ENCODE measurements around the gene CYP19A1. TPM values are rescaled to one million over a fixed set of nuclear protein-coding genes. Genes with fewer than 3 reads are reported as not detected.

Gene CYP19A1
- total RNA-seq, 1 donor from 2014 or later: 0.49 TPM

GRCh38 chr15:51181221-51181620, 157.2 kb downstream of the CYP19A1 start:
- no peak for DNase-seq

GRCh38 chr15:51180534-51180933, 157.9 kb downstream of the CYP19A1 start:
- DNase-seq: no peak

- no peak for DNase-seq
These were observed 158.4 kb downstream of the CYP19A1 start for GRCh38 chr15:51180011-51180410.

- peak; percentile 84 for DNase-seq
These were observed 166.2 kb downstream of the CYP19A1 start for GRCh38 chr15:51172193-51172592.

- no peak for DNase-seq
These were observed 166.8 kb downstream of the CYP19A1 start for GRCh38 chr15:51171634-51171932.

- no peak for DNase-seq
These were observed 167.3 kb downstream of the CYP19A1 start for GRCh38 chr15:51170882-51171633.

- no peak for DNase-seq
These were observed 169.7 kb downstream of the CYP19A1 start for GRCh38 chr15:51168700-51169099.

GRCh38 chr15:51163843-51164242, 174.6 kb downstream of the CYP19A1 start:
- no peak for DNase-seq

- DNase-seq: peak; percentile 62
These were observed 175.3 kb downstream of the CYP19A1 start for GRCh38 chr15:51162865-51163762.

- DNase-seq: no peak
These were observed 176.7 kb downstream of the CYP19A1 start for GRCh38 chr15:51161491-51162220.

GRCh38 chr15:51160484-51160883, 177.9 kb downstream of the CYP19A1 start:
- DNase-seq: no peak

Small RNAs within 50 kb of the gene (small RNA-seq; reads per million reads assigned to genes)
- gene AC020891.4 (ENCODE audit: low replicate concordance): not detected
- not detected for gene MIR4713 (ENCODE audit: low replicate concordance)
- not detected for gene MIR7973-1 (ENCODE audit: low replicate concordance)

Other genes with a start within 250 kb of the CYP19A1 start
- gene TNFAIP8L3, start 243.7 kb downstream of the CYP19A1 start, total RNA-seq: 5.8 TPM
- 14.4 TPM for gene GLDN, start 3.1 kb upstream of the CYP19A1 start, total RNA-seq

All from skin of body (tissue), 3 donors.